ENCODE results near the gene SF3A1. TPM values are rescaled to one million over a fixed set of nuclear protein-coding genes. Genes with fewer than 3 reads are reported as not detected.

The SF3A1 gene
- total and polyA plus RNA-seq, 3 donors from 2014 or later = 159 to 272 (median 174) TPM

- Histone ChIP-seq H3K9me3 (no peaks in the 10 kb centered on the region), H3K27me3 (no peaks in the 10 kb centered on the region), H3K4me1 (no peaks in the 10 kb centered on the region), H3K27ac (no peak overlapping the region), H3K4me3 (no peak overlapping the region), H3K36me3 (ENCODE audit: low read depth, missing control alignments) (no peaks in the 10 kb centered on the region)
- TF ChIP-seq CTCF (IDR thresholded peaks at IDR 0.05) (no peak), POLR2A (IDR thresholded peaks at IDR 0.05) (no peak)
- no peak for DNase-seq
- WGBS, 2 donors = 86 to 90% methylated on average over 2 to 13 of the region's 13 CpGs
- intact Hi-C loops (cut with DNase I; ENCODE audit: low total_unique reads) = no loop called here
These were observed 15.3 kb upstream of the SF3A1 start for GRCh38 chr22:30371981-30372380.

- Histone ChIP-seq H3K9me3 (no peaks in the 10 kb centered on the region), H3K4me3 (no peak overlapping the region), H3K27ac (no peak overlapping the region), H3K36me3 (ENCODE audit: low read depth, missing control alignments) (no peaks in the 10 kb centered on the region), H3K27me3 (no peaks in the 10 kb centered on the region), H3K4me1 (no peaks in the 10 kb centered on the region)
- no peak for TF ChIP-seq CTCF (IDR thresholded peaks at IDR 0.05)
- TF ChIP-seq POLR2A (IDR thresholded peaks at IDR 0.05) = no peak
- no peak for DNase-seq
- intact Hi-C loops (cut with DNase I; ENCODE audit: low total_unique reads) = no loop called here
- 92 to 94% methylated on average over 9 of the region's 9 CpGs for WGBS, 2 donors
These were observed 14.6 kb upstream of the SF3A1 start for GRCh38 chr22:30371321-30371720.

- Histone ChIP-seq H3K36me3 (ENCODE audit: low read depth, missing control alignments) (no peaks in the 10 kb centered on the region), H3K4me3 (no peak overlapping the region), H3K4me1 (no peaks in the 10 kb centered on the region), H3K27me3 (no peaks in the 10 kb centered on the region), H3K9me3 (no peaks in the 10 kb centered on the region), H3K27ac (no peak overlapping the region)
- no peak for TF ChIP-seq CTCF (IDR thresholded peaks at IDR 0.05)
- TF ChIP-seq POLR2A (IDR thresholded peaks at IDR 0.05) = no peak
- WGBS, 2 donors = 85 to 90% methylated on average over 14 to 19 of the region's 19 CpGs
- DNase-seq = no peak
- intact Hi-C loops (cut with DNase I; ENCODE audit: low total_unique reads) = no loop called here
These were observed 14.0 kb upstream of the SF3A1 start for GRCh38 chr22:30370641-30371230.

- Histone ChIP-seq H3K27me3 (no peaks in the 10 kb centered on the region), H3K9me3 (no peaks in the 10 kb centered on the region), H3K27ac (no peak overlapping the region), H3K4me1 (no peaks in the 10 kb centered on the region), H3K4me3 (no peak overlapping the region), H3K36me3 (ENCODE audit: low read depth, missing control alignments) (no peaks in the 10 kb centered on the region)
- DNase-seq = no peak
- intact Hi-C loops (cut with DNase I; ENCODE audit: low total_unique reads) = no loop called here
- WGBS, 2 donors = 91 to 96% methylated on average over 9 of the region's 9 CpGs
- no peak for TF ChIP-seq CTCF (IDR thresholded peaks at IDR 0.05)
- TF ChIP-seq POLR2A (IDR thresholded peaks at IDR 0.05) = no peak
These were observed 11.7 kb upstream of the SF3A1 start for GRCh38 chr22:30368420-30368819.

GRCh38 chr22:30365891-30366290 lies 9.2 kb upstream of the SF3A1 start:
- H3K36me3 ChIP-seq (ENCODE audit: low read depth, missing control alignments) = no peaks in the 10 kb centered on the region
- H3K4me1 ChIP-seq = no peaks in the 10 kb centered on the region
- no peak overlapping the region for H3K4me3 ChIP-seq
- H3K27ac ChIP-seq = no peak overlapping the region
- no peaks in the 10 kb centered on the region for H3K9me3 ChIP-seq
- no peak for DNase-seq
- intact Hi-C loops (cut with DNase I; ENCODE audit: low total_unique reads) = no loop called here
- TF ChIP-seq POLR2A (IDR thresholded peaks at IDR 0.05) = no peak
- no peak for TF ChIP-seq CTCF (IDR thresholded peaks at IDR 0.05)
- 87 to 96% methylated on average over 13 to 18 of the region's 18 CpGs for WGBS, 2 donors
- H3K27me3 ChIP-seq = no peaks in the 10 kb centered on the region

All from testis (tissue), 3 donors.